H9 (cell line): ENCODE data around the gene SCARB2. TPM values are rescaled to one million over a fixed set of nuclear protein-coding genes. Genes with fewer than 3 reads are reported as not detected.

ENCODE experiments used
- DNase-seq: peaks from one replicate; pipeline ENCODE4 v3.0.0-alpha.2; 2017
- H2AFZ ChIP-seq: one replicate; pipeline ENCODE4 v1.6.1; 2013; ENCODE audit warnings: mild to moderate bottlenecking, low read length, control low read depth, moderate library complexity
- H2AK5ac ChIP-seq: 2 replicates; pipeline ENCODE4 v1.6.1; 2013; ENCODE audit warnings: low read length, control low read depth, mixed read lengths; ENCODE audit not compliant: insufficient read length
- H2BK120ac ChIP-seq: one replicate; pipeline ENCODE4 v1.6.1; 2013; ENCODE audit warnings: low read depth, mild to moderate bottlenecking, low read length, control low read depth, inconsistent platforms; ENCODE audit not compliant: poor library complexity, severe bottlenecking
- H2BK12ac ChIP-seq: 2 replicates; pipeline ENCODE4 v1.6.1; 2013; ENCODE audit warnings: low read length, control low read depth, mixed read lengths, low read depth; ENCODE audit not compliant: insufficient read length
- H2BK15ac ChIP-seq: 2 replicates; pipeline ENCODE4 v1.6.1; 2013; ENCODE audit warnings: low read depth, low read length, control low read depth
- H2BK20ac ChIP-seq: one replicate; pipeline ENCODE4 v1.6.1; 2013; ENCODE audit warnings: low read depth, mild to moderate bottlenecking, low read length, control low read depth, inconsistent platforms; ENCODE audit not compliant: poor library complexity, severe bottlenecking
- H2BK5ac ChIP-seq: 2 replicates; pipeline ENCODE4 v1.6.1; 2013; ENCODE audit warnings: low read length, control low read depth, mixed read lengths; ENCODE audit not compliant: insufficient read length
- H3K14ac ChIP-seq: 2 replicates; pipeline ENCODE4 v1.6.1; 2013; ENCODE audit warnings: low read length, control low read depth; ENCODE audit not compliant: insufficient read depth
- H3K18ac ChIP-seq: 2 replicates; pipeline ENCODE4 v1.6.1; 2013; ENCODE audit warnings: low read depth, mild to moderate bottlenecking, mixed read lengths, low read length, control low read depth; ENCODE audit not compliant: insufficient read length
- H3K23ac ChIP-seq: 2 replicates; pipeline ENCODE4 v1.6.1; 2013; ENCODE audit warnings: low read length, control low read depth, mixed read lengths, low read depth; ENCODE audit not compliant: insufficient read length
- H3K23me2 ChIP-seq: 2 replicates; pipeline ENCODE4 v1.6.1; 2013; ENCODE audit warnings: low read depth, mild to moderate bottlenecking, mixed read lengths, low read length, control low read depth; ENCODE audit not compliant: insufficient read length, poor library complexity, severe bottlenecking
- H3K27ac ChIP-seq: 2 replicates; pipeline ENCODE4 v1.5.1; 2013; ENCODE audit warnings: low read length, control low read depth, mixed read lengths, low read depth; ENCODE audit not compliant: insufficient read length
- H3K27me3 ChIP-seq: 2 replicates; pipeline ENCODE4 v1.6.1; 2013; ENCODE audit warnings: low read length, control low read depth, inconsistent platforms; ENCODE audit not compliant: insufficient read depth
- H3K4ac ChIP-seq: 2 replicates; pipeline ENCODE4 v1.6.1; 2013; ENCODE audit warnings: low read depth, mild to moderate bottlenecking, control low read depth, inconsistent platforms, low read length, moderate library complexity
- H3K4me1 ChIP-seq: 2 replicates; pipeline ENCODE4 v1.6.1; 2013; ENCODE audit warnings: low read length, control low read depth, inconsistent platforms; ENCODE audit not compliant: insufficient read depth
- H3K4me2 ChIP-seq: 2 replicates; pipeline ENCODE4 v1.6.1; 2013; ENCODE audit warnings: low read length, control low read depth, mixed read lengths; ENCODE audit not compliant: insufficient read length, insufficient read depth
- H3K56ac ChIP-seq: 2 replicates; pipeline ENCODE4 v1.6.1; 2013; ENCODE audit warnings: low read depth, mild to moderate bottlenecking, mixed read lengths, low read length, control low read depth; ENCODE audit not compliant: insufficient read length
- H3K79me1 ChIP-seq: 2 replicates; pipeline ENCODE4 v1.6.1; 2013; ENCODE audit warnings: low read depth, mild to moderate bottlenecking, moderate library complexity, low read length, control low read depth, inconsistent platforms; ENCODE audit not compliant: insufficient read depth, poor library complexity, severe bottlenecking
- H3K79me2 ChIP-seq: 2 replicates; pipeline ENCODE4 v1.6.1; 2013; ENCODE audit warnings: low read length, control low read depth, inconsistent platforms; ENCODE audit not compliant: insufficient read depth
- H3K9ac ChIP-seq: 2 replicates; pipeline ENCODE4 v1.6.1; 2013; ENCODE audit warnings: low read length, control low read depth, mixed read lengths; ENCODE audit not compliant: insufficient read length; ENCODE audit errors: extremely low read depth
- H3K9me3 ChIP-seq: one replicate; pipeline ENCODE4 v1.6.1; 2013; ENCODE audit warnings: low read depth, low read length, inconsistent platforms; ENCODE audit not compliant: control insufficient read depth
- H3T11ph ChIP-seq: one replicate; pipeline ENCODE4 v1.6.1; 2013; ENCODE audit warnings: mild to moderate bottlenecking, low read length, control low read depth, inconsistent platforms
- H4K20me1 ChIP-seq: one replicate; pipeline ENCODE4 v1.6.1; 2013; ENCODE audit not compliant: control insufficient read depth, insufficient read length, insufficient read depth
- H4K5ac ChIP-seq: 2 replicates; pipeline ENCODE4 v1.6.1; 2013; ENCODE audit warnings: low read depth, mild to moderate bottlenecking, mixed read lengths, low read length, control low read depth; ENCODE audit not compliant: insufficient read length
- H4K8ac ChIP-seq: replicated peaks from 2 replicates; pipeline ENCODE4 v1.6.1; 2013; ENCODE audit warnings: low read length, control low read depth, mixed read lengths, low read depth; ENCODE audit not compliant: insufficient read length
- H4K91ac ChIP-seq: 2 replicates; pipeline ENCODE4 v1.6.1; 2013; ENCODE audit warnings: low read depth, mild to moderate bottlenecking, moderate library complexity, mixed read lengths, low read length, control low read depth; ENCODE audit not compliant: insufficient read length
- H3K27ac Mint-ChIP-seq, 3 experiments: 2 replicates in 2 of 3; 3 replicates in 1 of 3; pipeline ENCODE4 v1.8.0; 2020 to 2021; ENCODE audit warnings: mixed read lengths in 3 of 3, mild to moderate bottlenecking in 1 of 3, moderate library complexity in 1 of 3
- H3K27me3 Mint-ChIP-seq: 2 replicates; pipeline ENCODE4 v1.8.0; 2021; ENCODE audit warnings: low read depth, mild to moderate bottlenecking, moderate library complexity, mixed read lengths
- H3K36me3 Mint-ChIP-seq, 3 experiments: 2 replicates in 2 of 3; 3 replicates in 1 of 3; pipeline ENCODE4 v1.8.0; 2020 to 2021; ENCODE audit warnings: low read depth in 3 of 3, mixed read lengths in 3 of 3; ENCODE audit not compliant: insufficient read depth in 1 of 3
- H3K4me1 Mint-ChIP-seq, 2 experiments: 2 replicates each; pipeline ENCODE4 v1.8.0; 2020; ENCODE audit warnings: mixed read lengths in 2 of 2
- H3K4me3 Mint-ChIP-seq, 2 experiments: 2 replicates in 1 of 2; 3 replicates in 1 of 2; pipeline ENCODE4 v1.8.0; 2020 to 2021; ENCODE audit warnings: mild to moderate bottlenecking in 2 of 2, mixed read lengths in 2 of 2, moderate library complexity in 1 of 2
- H3K9me3 Mint-ChIP-seq, 2 experiments: 2 replicates in 1 of 2; 3 replicates in 1 of 2; pipeline ENCODE4 v1.8.0; 2020; ENCODE audit warnings: mild to moderate bottlenecking in 2 of 2, mixed read lengths in 2 of 2, moderate library complexity in 1 of 2
- WGBS: extraction: QIAGEN DNeasy Blood & Tissue Kit; methylation state at CpG from one replicate; pipeline ENCODE4 v1.1.7; 2013; ENCODE audit warnings: missing lambda C conversion rate, low lambda C conversion rate, mixed read lengths; ENCODE audit not compliant: insufficient read length; ENCODE audit errors: extremely low coverage; 5-methylcytosine and 5-hydroxymethylcytosine counted together
- total RNA-seq: library from RNA; stranded (reverse); gene quantifications from 2 replicates; pipeline ENCODE4 v1.2.1, GENCODE V29; 2021
- TF ChIP-seq, protein P1 (sequence below): fragments of 200-600 bp; sonication (generic); conservative IDR thresholded peaks from 3 replicates; pipeline ENCODE4 v1.8.0; 2021; ENCODE audit warnings: antibody characterized with exemption, mild to moderate bottlenecking

Gene SCARB2
- total RNA-seq, 1 experiment from 2014 or later, result 36.4 TPM

GRCh38 chr4:76201276-76201675 is 12.3 kb downstream of the SCARB2 start:
- Histone ChIP-seq H3K9ac (no peak overlapping the region), H2BK20ac (no peak overlapping the region), H2BK12ac (no peak overlapping the region), H3K27me3 (no peaks in the 10 kb centered on the region), H3K79me2 (no peaks in the 10 kb centered on the region; the same call in 1 of the 2 replicates), H3K79me1 (peaks cover 7% of the 10 kb centered on the region), H3K4me2 (no peak overlapping the region), H4K5ac (no peak overlapping the region), H3K18ac (no peak overlapping the region), H2BK120ac (no peak overlapping the region), H2BK15ac (no peak overlapping the region), H4K8ac (no peak overlapping the region), H3K9me3 (no peaks in the 10 kb centered on the region), H3K4me1 (peaks cover 2% of the 10 kb centered on the region; the same call in 1 of the 2 replicates), H4K91ac (no peak overlapping the region), H2AK5ac (no peak overlapping the region), H3K27ac (no peak overlapping the region), H3T11ph (no peak overlapping the region), H3K14ac (no peak overlapping the region), H3K56ac (no peak overlapping the region), H3K23me2 (no peaks in the 10 kb centered on the region), H3K4ac (no peak overlapping the region), H4K20me1 (no peaks in the 10 kb centered on the region), H2BK5ac (no peak overlapping the region), H3K23ac (no peak overlapping the region), H2AFZ (no peak overlapping the region)
- Mint-ChIP-seq H3K9me3 (no peaks in the 10 kb centered on the region), H3K27ac (0 out of 7 replicates have a peak overlapping the region, but pooled peaks of 1 of the 3 experiments have one; percentile 33), H3K36me3 (0 out of 7 replicates have a peak, but pooled peaks cover 0 to 2% (median 0%) of the 10 kb centered on the region in 3 experiments), H3K4me3 (no peak overlapping the region), H3K4me1 (peaks cover 22 to 27% of the 10 kb centered on the region in 2 experiments), H3K27me3 (no peaks in the 10 kb centered on the region)
- WGBS, result no CpG with 5 or more reads among the region's 4 CpGs
- TF ChIP-seq, protein P1, sequence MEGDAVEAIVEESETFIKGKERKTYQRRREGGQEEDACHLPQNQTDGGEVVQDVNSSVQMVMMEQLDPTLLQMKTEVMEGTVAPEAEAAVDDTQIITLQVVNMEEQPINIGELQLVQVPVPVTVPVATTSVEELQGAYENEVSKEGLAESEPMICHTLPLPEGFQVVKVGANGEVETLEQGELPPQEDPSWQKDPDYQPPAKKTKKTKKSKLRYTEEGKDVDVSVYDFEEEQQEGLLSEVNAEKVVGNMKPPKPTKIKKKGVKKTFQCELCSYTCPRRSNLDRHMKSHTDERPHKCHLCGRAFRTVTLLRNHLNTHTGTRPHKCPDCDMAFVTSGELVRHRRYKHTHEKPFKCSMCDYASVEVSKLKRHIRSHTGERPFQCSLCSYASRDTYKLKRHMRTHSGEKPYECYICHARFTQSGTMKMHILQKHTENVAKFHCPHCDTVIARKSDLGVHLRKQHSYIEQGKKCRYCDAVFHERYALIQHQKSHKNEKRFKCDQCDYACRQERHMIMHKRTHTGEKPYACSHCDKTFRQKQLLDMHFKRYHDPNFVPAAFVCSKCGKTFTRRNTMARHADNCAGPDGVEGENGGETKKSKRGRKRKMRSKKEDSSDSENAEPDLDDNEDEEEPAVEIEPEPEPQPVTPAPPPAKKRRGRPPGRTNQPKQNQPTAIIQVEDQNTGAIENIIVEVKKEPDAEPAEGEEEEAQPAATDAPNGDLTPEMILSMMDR, result no peak
- DNase-seq, result no peak
